ENCODE results near the gene TENT5C. TPM values are rescaled to one million over a fixed set of nuclear protein-coding genes. Genes with fewer than 3 reads are reported as not detected.

Gene TENT5C
- total and polyA plus RNA-seq, 7 donors = 1.5 to 31.4 (median 9.7) TPM

GRCh38 chr1:117665556-117666270, 59.9 kb downstream of the TENT5C start:
- intact Hi-C loops (cut with DNase I) = no loop called here
- TF ChIP-seq CTCF (IDR thresholded peaks at IDR 0.05) = no peak

GRCh38 chr1:117669572-117669971, 63.7 kb downstream of the TENT5C start:
- Histone ChIP-seq H3K4me1 (peaks cover 22% of the 10 kb centered on the region), H3K27ac (no peak overlapping the region), H3K27me3 (ENCODE audit: insufficient read depth in 3 of 3, low read length in 2 of 3) (no peaks in the 10 kb centered on the region), H3K36me3 (ENCODE audit: insufficient read depth in 1 of 2, low read depth in 1 of 2) (no peaks in the 10 kb centered on the region), H3K4me3 (no peak overlapping the region), H3K9me3 (no peaks in the 10 kb centered on the region)
- intact Hi-C loops (cut with DNase I) = no loop called here
- DNase-seq (no peak), ATAC-seq (no peak)
- 53 to 78% (median 55%) methylated on average over 7 of the region's 7 CpGs for WGBS, 3 donors
- TF ChIP-seq CTCF (IDR thresholded peaks at IDR 0.05) = no peak

More at GRCh38 chr1:117665556-117666270, 59.9 kb downstream of the TENT5C start:
- Histone ChIP-seq H3K9me3 (no peaks in the 10 kb centered on the region), H3K27me3 (ENCODE audit: insufficient read depth in 3 of 3, low read length in 2 of 3) (no peaks in the 10 kb centered on the region), H3K36me3 (ENCODE audit: insufficient read depth in 1 of 2, low read depth in 1 of 2) (no peaks in the 10 kb centered on the region), H3K4me1 (no peaks in the 10 kb centered on the region), H3K4me3 (no peak overlapping the region), H3K27ac (no peak overlapping the region)
- no peak for ATAC-seq
- 85 to 92% (median 90%) methylated on average over 5 of the region's 5 CpGs for WGBS, 3 donors
- no peak for DNase-seq

- Histone ChIP-seq H3K4me3 (no peak overlapping the region), H3K27ac (peak overlapping the region; percentile 68), H3K4me1 (peaks cover 38% of the 10 kb centered on the region), H3K27me3 (ENCODE audit: insufficient read depth in 3 of 3, low read length in 2 of 3) (no peaks in the 10 kb centered on the region), H3K36me3 (ENCODE audit: insufficient read depth in 1 of 2, low read depth in 1 of 2) (no peaks in the 10 kb centered on the region), H3K9me3 (no peaks in the 10 kb centered on the region)
- DNase-seq (no peak), ATAC-seq (no peak)
- TF ChIP-seq CTCF (IDR thresholded peaks at IDR 0.05) = no peak
- WGBS, 3 donors = 89 to 90% (median 90%) methylated on average over 15 of the region's 15 CpGs
- intact Hi-C loops (cut with DNase I) = loop anchor here in 1 of 2 donors (5.0 kb wide), 1 partner anchor 64 kb away; the partner anchor contains the start of gene TENT5C
These were observed 65.3 kb downstream of the TENT5C start for GRCh38 chr1:117670976-117671780.

GRCh38 chr1:117671781-117672501, 66.1 kb downstream of the TENT5C start:
- 28 to 47% (median 35%) methylated on average over 6 of the region's 6 CpGs for WGBS, 3 donors
- intact Hi-C loops (cut with DNase I) = loop anchor here in 1 of 2 donors (2.0 to 5.0 kb wide), 2 partner anchors 65 to 137 kb away; partner anchors contain the start of gene TENT5C
- DNase-seq (peak; percentile 70 to 76), ATAC-seq (peak; percentile 69 to 85 (median 81))
- TF ChIP-seq CTCF (IDR thresholded peaks at IDR 0.05) = peak; percentile 38
- Histone ChIP-seq H3K9me3 (no peaks in the 10 kb centered on the region), H3K27me3 (ENCODE audit: insufficient read depth in 3 of 3, low read length in 2 of 3) (no peaks in the 10 kb centered on the region), H3K36me3 (ENCODE audit: insufficient read depth in 1 of 2, low read depth in 1 of 2) (no peaks in the 10 kb centered on the region), H3K27ac (peak overlapping the region; percentile 68), H3K4me1 (peaks cover 42% of the 10 kb centered on the region), H3K4me3 (no peak overlapping the region)
